ENCODE results near the gene NEB. TPM values are rescaled to one million over a fixed set of nuclear protein-coding genes. Genes with fewer than 3 reads are reported as not detected.

NEB gene
- total and polyA plus RNA-seq, 2 of the 4 experiments (the other 2 are of a cell fraction), result under 0.01 TPM; not detected in 1

GRCh38 chr2:151470556-151470955 is 263.7 kb downstream of the NEB start:
- H4K91ac ChIP-seq (ENCODE audit: insufficient read depth, low read depth, low read length), result no peak overlapping the region
- POLR2A ChIA-PET (ENCODE audit: unreplicated experiment), result no interaction called here

More at GRCh38 chr2:151470556-151470955, 263.7 kb downstream of the NEB start:
- H3K36me3 ChIP-seq (ENCODE audit: control insufficient read depth, insufficient read depth, low read length), result peaks cover 31% of the 10 kb centered on the region
- H2BK20ac ChIP-seq (ENCODE audit: low read depth, low read length), result no peak overlapping the region
- no peak overlapping the region for H2AK5ac ChIP-seq (ENCODE audit: low read depth, low read length)
- no CpG with 5 or more reads among the region's 1 CpG for WGBS, 2 experiments (ENCODE audit: extremely low coverage in 2 of 2, insufficient read length in 1 of 2)
- no peak overlapping the region for H2BK120ac ChIP-seq (ENCODE audit: low read depth, low read length)
- no peak overlapping the region for H3K9ac ChIP-seq (ENCODE audit: low read depth, low read length)
- H3K4ac ChIP-seq (ENCODE audit: low read depth, low read length), result no peak overlapping the region
- no peak for ATAC-seq (ENCODE audit: low read depth)
- BruUV-seq (replicated peaks), result no TSS peak
- H3K9me1 ChIP-seq (ENCODE audit: insufficient read depth, low read length), result no peaks in the 10 kb centered on the region
- in situ Hi-C loops (cut with MboI; ENCODE audit: low sequenced_read_pairs), result loop anchor here (25.0 kb wide), 1 partner anchor 1192 kb away; no protein-coding TSS in a partner anchor
- DNase-seq, result no peak
- dilution Hi-C loops (cut with HindIII; ENCODE audit: low sequenced_read_pairs, unreplicated experiment), result no loop called here
- H3K18ac ChIP-seq (ENCODE audit: low read depth, low read length), result no peak overlapping the region
- no peaks in the 10 kb centered on the region for H4K20me1 ChIP-seq (ENCODE audit: insufficient read depth, low read length)
- no peak overlapping the region for H3K56ac ChIP-seq (ENCODE audit: extremely low read depth, insufficient read depth, low read length)
- no peak overlapping the region for H3K4me3 ChIP-seq (ENCODE audit: insufficient read depth, low read depth, low read length)
- no peak overlapping the region for H2AK9ac ChIP-seq (replicated peaks; ENCODE audit: low read depth, low read length, poor library complexity)
- no peaks in the 10 kb centered on the region for H3K27me3 ChIP-seq (ENCODE audit: control insufficient read depth, insufficient read depth, low read length)
- H4K8ac ChIP-seq (ENCODE audit: low read depth in 2 of 2, low read length in 2 of 2), result no peak overlapping the region
- H2BK15ac ChIP-seq (ENCODE audit: low read depth, low read length), result no peak overlapping the region
- H2BK5ac ChIP-seq (ENCODE audit: low read depth, low read length, poor library complexity, severe bottlenecking), result no peak overlapping the region
- no peaks in the 10 kb centered on the region for H3K9me3 ChIP-seq (ENCODE audit: control insufficient read depth, insufficient read depth, low read length)
- intact Hi-C loops (cut with micrococcal nuclease), result no loop called here
- no peaks in the 10 kb centered on the region for H3K4me1 ChIP-seq (ENCODE audit: control insufficient read depth, insufficient read depth, low read length)
- no peak overlapping the region for H3K27ac ChIP-seq (ENCODE audit: insufficient read depth, low read length)
- CTCF ChIA-PET, result no interaction called here
- no peak for TF ChIP-seq NFE2L2 (IDR thresholded peaks at IDR 0.05; ENCODE audit: low read depth, low read length)
- TF ChIP-seq BHLHE40 (IDR thresholded peaks at IDR 0.05; ENCODE audit: low read depth, low read length), result no peak
- TF ChIP-seq MAZ (IDR thresholded peaks at IDR 0.05; ENCODE audit: borderline replicate concordance, low read depth, low read length), result no peak
- no peak for TF ChIP-seq MAFK (IDR thresholded peaks at IDR 0.05; ENCODE audit: low read depth, low read length)
- TF ChIP-seq FOS (IDR thresholded peaks at IDR 0.05; ENCODE audit: low read depth, low read length), result no peak
- TF ChIP-seq RAD21 (IDR thresholded peaks at IDR 0.05; ENCODE audit: low read length), result no peak
- TF ChIP-seq RCOR1 (IDR thresholded peaks at IDR 0.05; ENCODE audit: insufficient replicate concordance, low read length), result no peak
- no peak for TF ChIP-seq CHD1 (IDR thresholded peaks at IDR 0.05; ENCODE audit: low read depth, low read length)
- TF ChIP-seq SMC3 (IDR thresholded peaks at IDR 0.05; ENCODE audit: low read depth, low read length), result no peak
- TF ChIP-seq POLR2A (IDR thresholded peaks at IDR 0.05; ENCODE audit: low read depth, low read length), result no peak
- TF ChIP-seq MXI1 (IDR thresholded peaks at IDR 0.05; ENCODE audit: borderline replicate concordance, low read depth, low read length), result no peak
- no peak for TF ChIP-seq ELK1 (IDR thresholded peaks at IDR 0.05; ENCODE audit: borderline replicate concordance, low read depth, low read length)
- no peak for TF ChIP-seq CEBPB (IDR thresholded peaks at IDR 0.05; ENCODE audit: low read depth, low read length)
- no peak for TF ChIP-seq RFX5 (IDR thresholded peaks at IDR 0.05; ENCODE audit: low read depth, low read length)
- no peak for TF ChIP-seq USF2 (IDR thresholded peaks at IDR 0.05; ENCODE audit: low read depth, low read length)
- peaks cover 0 to 7% of the 10 kb centered on the region in 2 experiments; a peak in 3 of 4 replicates for H3K79me1 ChIP-seq (ENCODE audit: low read depth in 1 of 2, low read length in 2 of 2)
- no peak overlapping the region for H4K5ac ChIP-seq (ENCODE audit: low read depth, low read length)
- H3K4me2 ChIP-seq (ENCODE audit: low read depth, low read length), result no peak overlapping the region
- H3K14ac ChIP-seq (replicated peaks; ENCODE audit: low read depth, low read length), result no peak overlapping the region
- H2AFZ ChIP-seq (replicated peaks; ENCODE audit: low read length, poor library complexity), result no peak overlapping the region
- no peak overlapping the region for H3K23ac ChIP-seq (ENCODE audit: low read depth, low read length)

Data from IMR-90 (cell line).